ENCODE results near the gene TOLLIP. TPM values are rescaled to one million over a fixed set of nuclear protein-coding genes. Genes with fewer than 3 reads are reported as not detected.

Gene TOLLIP
- polyA plus RNA-seq, 3 donors from 2014 or later: 40.5 to 47.8 (median 42.2) TPM

DNA sequence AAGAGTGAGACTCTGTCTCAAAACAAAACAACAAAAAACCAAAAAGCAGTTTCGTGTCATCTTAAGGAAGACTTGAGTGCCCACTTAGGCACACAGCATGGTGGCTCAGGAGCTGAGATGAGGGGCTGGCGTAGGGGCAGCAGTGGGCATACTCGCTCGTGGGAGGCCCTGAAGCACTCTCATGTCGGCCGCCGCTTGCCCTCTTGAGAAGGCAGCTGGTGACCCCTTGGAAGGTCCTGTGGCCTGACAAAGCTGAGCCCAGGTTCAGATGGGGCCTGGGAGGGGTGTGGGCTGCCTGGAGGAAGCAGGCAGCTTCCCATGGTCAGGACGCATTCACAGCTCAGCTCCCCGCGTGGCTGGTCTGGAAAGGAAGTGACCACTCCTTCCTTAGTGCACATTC, 71.6 kb downstream of the TOLLIP start:
- Mint-ChIP-seq H3K36me3 (no peaks in the 10 kb centered on the region), H3K9me3 (no peaks in the 10 kb centered on the region), H3K27ac (no peak overlapping the region), H3K4me3 (no peak overlapping the region), H3K4me1 (peaks cover 0 to 11% of the 10 kb centered on the region in 2 donors), H3K27me3 (ENCODE audit: low read depth in 3 of 3) (peaks cover 0 to 3% (median 0%) of the 10 kb centered on the region in 3 donors)
- no peak for DNase-seq

DNA sequence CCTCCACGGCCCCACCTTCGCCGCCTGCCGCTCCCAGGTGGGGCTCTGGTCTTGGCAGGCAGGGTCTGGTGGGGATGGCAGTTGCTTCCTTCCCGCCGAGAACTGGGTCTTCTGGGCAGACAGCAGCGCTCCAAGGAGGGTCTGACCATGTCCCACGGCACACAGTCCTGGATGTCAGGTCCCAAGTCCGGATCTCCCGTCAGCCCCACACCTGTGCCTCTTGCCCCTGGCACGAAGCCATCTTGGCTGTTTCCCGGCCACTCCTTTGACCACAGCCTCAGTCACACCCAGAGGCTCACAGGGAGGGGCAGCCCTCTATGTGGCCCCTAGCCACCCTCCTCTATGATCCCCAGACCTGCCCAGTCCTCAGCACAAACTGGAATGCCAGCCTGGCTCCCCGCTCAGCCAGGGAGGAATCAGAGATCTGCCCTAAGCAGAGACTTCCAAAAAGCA, 72.3 kb downstream of the TOLLIP start:
- no peak overlapping the region for H3K27ac Mint-ChIP-seq
- DNase-seq: no peak
- peaks cover 0 to 4% of the 10 kb centered on the region in 2 donors for H3K4me1 Mint-ChIP-seq
- H3K36me3 Mint-ChIP-seq: no peaks in the 10 kb centered on the region
- H3K27me3 Mint-ChIP-seq (ENCODE audit: low read depth in 3 of 3): no peaks in the 10 kb centered on the region
- H3K9me3 Mint-ChIP-seq: no peaks in the 10 kb centered on the region
- H3K4me3 Mint-ChIP-seq: no peak overlapping the region

DNA sequence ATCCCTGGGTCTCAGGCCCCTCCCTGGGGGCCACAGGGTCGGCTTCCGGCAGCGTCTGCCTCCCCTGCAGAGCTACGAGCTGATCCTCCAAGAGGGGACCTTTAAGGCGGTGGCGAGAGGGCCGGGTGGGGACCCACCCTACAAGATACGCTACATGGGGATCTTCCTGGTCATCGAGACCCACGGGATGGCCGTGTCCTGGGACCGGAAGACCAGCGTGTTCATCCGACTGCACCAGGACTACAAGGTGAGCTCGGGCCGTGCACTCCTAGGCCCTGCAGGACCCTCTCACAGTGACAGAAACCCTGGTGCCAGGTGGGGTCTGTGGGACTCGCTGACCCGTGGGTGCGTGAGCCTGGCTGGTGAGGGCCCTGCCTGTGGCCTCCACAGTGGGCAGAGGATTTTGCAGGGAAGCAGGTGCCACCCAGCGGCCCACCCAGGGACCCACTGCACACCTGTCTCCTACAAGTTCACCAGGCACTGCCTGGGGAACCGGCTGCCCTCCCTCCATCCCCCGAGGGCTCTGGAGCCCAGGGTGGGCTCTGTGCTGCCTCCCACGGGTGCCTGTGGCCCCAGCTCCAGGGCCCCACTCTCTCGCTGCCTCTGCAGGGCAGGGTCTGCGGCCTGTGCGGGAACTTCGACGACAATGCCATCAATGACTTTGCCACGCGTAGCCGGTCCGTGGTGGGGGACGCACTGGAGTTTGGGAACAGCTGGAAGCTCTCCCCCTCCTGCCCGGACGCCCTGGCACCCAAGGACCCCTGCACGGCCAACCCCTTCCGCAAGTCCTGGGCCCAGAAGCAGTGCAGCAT, 72.9 kb downstream of the TOLLIP start:
- Mint-ChIP-seq H3K4me3 (no peak overlapping the region), H3K4me1 (no peaks in the 10 kb centered on the region), H3K36me3 (no peaks in the 10 kb centered on the region)

DNA sequence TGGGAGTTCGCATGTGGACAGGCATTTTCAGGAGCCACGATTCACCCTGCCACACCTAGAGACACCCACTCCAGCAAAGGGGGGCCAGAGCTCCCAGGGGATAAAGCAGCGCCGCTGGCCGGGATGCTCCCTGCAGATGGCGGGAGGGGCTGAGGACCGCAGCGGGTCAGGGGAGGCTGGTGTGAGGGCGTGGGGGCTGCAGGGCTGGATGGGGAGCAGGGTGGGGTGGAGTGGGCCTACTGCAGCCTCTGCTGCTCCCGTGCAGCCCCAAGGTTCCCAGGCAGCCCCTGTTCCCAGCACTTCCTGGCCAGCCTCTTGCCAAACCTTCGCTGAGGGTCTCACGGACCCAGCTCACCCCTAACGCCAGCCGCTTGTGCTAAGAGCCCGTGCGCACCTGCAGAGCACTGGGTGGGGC, 73.5 kb downstream of the TOLLIP start:
- Mint-ChIP-seq H3K36me3 (no peaks in the 10 kb centered on the region), H3K27ac (no peak overlapping the region), H3K4me1 (no peaks in the 10 kb centered on the region), H3K4me3 (no peak overlapping the region), H3K27me3 (ENCODE audit: low read depth in 3 of 3) (no peaks in the 10 kb centered on the region), H3K9me3 (no peaks in the 10 kb centered on the region)
- no peak for DNase-seq

More for the DNA sequence above, 72.9 kb downstream of the TOLLIP start:
- no peaks in the 10 kb centered on the region for H3K9me3 Mint-ChIP-seq
- no peaks in the 10 kb centered on the region for H3K27me3 Mint-ChIP-seq (ENCODE audit: low read depth in 3 of 3)
- no peak for DNase-seq
- no peak overlapping the region for H3K27ac Mint-ChIP-seq

DNA sequence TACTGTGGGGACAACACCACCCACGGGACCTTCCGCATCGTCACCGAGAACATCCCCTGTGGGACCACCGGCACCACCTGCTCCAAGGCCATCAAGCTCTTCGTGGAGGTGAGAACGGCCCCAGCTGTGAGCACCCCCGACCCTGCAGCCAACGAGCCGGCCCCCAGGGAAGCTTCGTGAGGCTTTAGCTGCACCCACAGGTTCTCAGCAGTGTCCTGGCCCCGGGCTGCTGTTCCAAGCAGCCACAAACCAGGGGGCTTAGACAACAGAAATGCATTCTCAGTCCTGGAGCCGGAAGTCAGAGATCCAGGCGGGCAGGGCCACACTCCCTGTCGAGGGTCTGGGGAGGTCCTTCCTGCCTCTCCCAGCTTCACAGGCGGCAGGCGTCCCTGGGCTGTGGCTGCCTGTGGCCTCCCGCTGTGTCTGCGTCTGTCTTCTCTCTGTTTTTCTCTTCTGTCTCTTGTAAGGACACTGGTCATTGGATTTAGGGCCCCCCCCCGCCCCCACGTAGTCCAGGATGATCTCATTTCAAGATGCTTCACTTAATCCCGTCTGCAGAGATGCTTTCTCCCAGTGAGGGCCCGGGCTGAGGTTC, 74.0 kb downstream of the TOLLIP start:
- Mint-ChIP-seq H3K27me3 (ENCODE audit: low read depth in 3 of 3) (peaks cover 0 to 2% (median 0%) of the 10 kb centered on the region in 3 donors), H3K27ac (no peak overlapping the region), H3K4me1 (no peaks in the 10 kb centered on the region), H3K4me3 (no peak overlapping the region), H3K36me3 (no peaks in the 10 kb centered on the region), H3K9me3 (no peaks in the 10 kb centered on the region)
- DNase-seq: no peak

DNA sequence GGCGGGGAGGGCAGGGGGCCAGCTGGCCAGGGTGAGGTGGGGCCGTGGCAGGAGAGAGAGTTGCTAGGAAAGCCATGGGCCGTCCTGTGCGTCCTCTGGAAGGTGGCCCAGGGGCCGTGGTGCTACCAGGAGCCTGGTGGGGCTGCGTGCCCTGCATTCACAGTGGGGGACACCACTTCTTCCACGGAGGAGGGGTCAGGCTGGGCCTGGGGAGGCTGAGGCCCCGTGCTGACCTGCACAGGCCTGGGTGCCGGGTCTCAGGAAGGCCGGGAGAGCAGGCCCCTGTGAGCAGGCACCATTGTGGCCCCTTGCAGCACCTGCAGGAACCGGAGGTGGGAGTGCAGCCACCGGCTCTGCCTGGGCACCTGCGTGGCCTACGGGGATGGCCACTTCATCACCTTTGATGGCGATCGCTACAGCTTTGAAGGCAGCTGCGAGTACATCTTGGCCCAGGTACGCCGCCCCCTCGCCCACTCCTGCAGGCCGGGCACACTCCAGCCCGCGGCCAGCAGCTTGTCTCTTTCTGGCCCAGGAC, 74.6 kb downstream of the TOLLIP start:
- Mint-ChIP-seq H3K27me3 (ENCODE audit: low read depth in 3 of 3) (peaks cover 0 to 2% (median 0%) of the 10 kb centered on the region in 3 donors), H3K9me3 (no peaks in the 10 kb centered on the region), H3K4me1 (no peaks in the 10 kb centered on the region), H3K4me3 (no peak overlapping the region), H3K36me3 (no peaks in the 10 kb centered on the region), H3K27ac (no peak overlapping the region)
- DNase-seq: no peak

DNA sequence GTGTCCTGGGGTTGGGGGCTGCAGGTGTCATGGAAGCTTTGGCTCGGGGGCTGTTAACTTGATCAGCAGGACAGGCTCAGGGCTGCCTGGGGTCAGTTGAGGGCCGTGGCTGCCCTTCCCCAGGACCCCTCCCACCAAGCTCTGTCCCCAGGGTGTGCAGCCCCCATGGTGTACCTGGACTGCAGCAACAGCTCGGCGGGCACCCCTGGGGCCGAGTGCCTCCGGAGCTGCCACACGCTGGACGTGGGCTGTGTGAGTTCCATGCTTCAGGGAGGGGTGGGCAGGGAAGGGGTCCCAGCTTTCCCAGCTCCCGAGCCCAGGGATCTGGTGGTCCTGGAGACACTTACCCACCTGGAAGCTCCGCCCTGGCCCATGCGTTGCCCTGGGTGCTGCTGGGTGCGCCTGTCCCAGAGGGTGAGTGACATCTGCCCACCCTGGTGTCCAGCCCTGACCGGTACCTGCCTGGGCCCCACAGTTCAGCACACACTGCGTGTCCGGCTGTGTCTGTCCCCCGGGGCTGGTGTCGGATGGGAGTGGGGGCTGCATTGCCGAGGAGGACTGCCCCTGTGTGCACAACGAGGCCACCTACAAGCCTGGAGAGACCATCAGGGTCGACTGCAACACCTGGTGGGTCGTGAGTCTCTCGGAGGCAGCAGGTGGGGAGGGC, 75.2 kb downstream of the TOLLIP start:
- Mint-ChIP-seq H3K36me3 (no peaks in the 10 kb centered on the region), H3K27ac (no peak overlapping the region), H3K4me1 (no peaks in the 10 kb centered on the region), H3K9me3 (no peaks in the 10 kb centered on the region), H3K4me3 (no peak overlapping the region), H3K27me3 (ENCODE audit: low read depth in 3 of 3) (peaks cover 0 to 2% (median 0%) of the 10 kb centered on the region in 3 donors)
- DNase-seq: no peak

DNA sequence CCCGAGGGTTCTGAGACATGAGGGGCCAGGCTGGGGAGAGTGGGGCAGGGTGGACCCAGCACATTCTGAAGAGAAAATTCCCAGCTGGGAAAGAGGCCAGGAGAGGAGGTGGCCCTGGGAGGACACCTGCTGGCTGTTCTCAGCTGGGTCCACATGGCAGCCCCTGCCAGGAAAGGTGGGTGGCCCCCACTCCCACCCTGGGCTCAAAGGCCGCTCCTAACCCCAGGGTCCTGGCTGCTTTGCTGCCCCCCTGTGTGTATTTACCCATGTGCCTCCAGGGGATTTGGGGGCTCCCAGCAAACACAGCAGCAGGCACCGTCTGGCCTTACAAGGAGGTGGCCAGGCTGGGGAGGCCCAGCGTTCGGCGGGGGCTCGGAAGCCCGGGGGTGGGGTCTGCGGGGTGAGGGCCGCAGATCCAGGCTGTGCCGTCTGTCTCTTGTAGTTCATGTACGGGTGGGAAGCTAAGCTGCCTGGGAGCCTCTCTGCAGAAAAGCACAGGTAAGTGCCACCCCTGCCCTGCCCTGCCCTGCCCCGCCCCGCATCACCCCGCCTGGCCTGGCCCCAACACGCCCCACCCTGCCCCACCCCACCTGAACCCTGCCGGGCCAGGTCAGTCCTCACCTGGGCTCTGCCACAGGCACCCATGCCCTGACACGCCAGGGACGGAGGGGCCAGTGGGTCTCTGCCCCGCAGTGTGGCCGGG, 75.9 kb downstream of the TOLLIP start:
- Mint-ChIP-seq H3K4me1 (no peaks in the 10 kb centered on the region), H3K27ac (no peak overlapping the region), H3K27me3 (ENCODE audit: low read depth in 3 of 3) (peaks cover 0 to 2% (median 0%) of the 10 kb centered on the region in 3 donors), H3K36me3 (no peaks in the 10 kb centered on the region), H3K4me3 (no peak overlapping the region), H3K9me3 (no peaks in the 10 kb centered on the region)
- DNase-seq: no peak

DNA sequence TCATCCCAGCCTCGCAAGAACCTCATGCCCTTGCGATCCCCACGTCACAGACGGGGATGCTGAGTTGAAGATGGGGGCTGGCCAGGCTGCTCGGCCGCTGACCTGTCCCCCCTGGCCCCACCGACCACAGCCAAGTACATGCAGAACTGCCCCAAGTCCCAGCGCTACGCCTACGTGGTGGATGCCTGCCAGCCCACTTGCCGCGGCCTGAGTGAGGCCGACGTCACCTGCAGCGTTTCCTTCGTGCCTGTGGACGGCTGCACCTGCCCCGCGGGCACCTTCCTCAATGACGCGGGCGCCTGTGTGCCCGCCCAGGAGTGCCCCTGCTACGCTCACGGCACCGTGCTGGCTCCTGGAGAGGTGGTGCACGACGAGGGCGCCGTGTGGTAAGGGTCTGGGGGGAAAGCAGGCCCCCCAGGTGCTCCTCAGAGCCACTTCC, 76.5 kb downstream of the TOLLIP start:
- peaks cover 0 to 2% (median 0%) of the 10 kb centered on the region in 3 donors for H3K27me3 Mint-ChIP-seq (ENCODE audit: low read depth in 3 of 3)
- no peaks in the 10 kb centered on the region for H3K9me3 Mint-ChIP-seq
- no peaks in the 10 kb centered on the region for H3K36me3 Mint-ChIP-seq
- no peak for DNase-seq
- H3K4me1 Mint-ChIP-seq: no peaks in the 10 kb centered on the region
- H3K4me3 Mint-ChIP-seq: no peak overlapping the region
- H3K27ac Mint-ChIP-seq: no peak overlapping the region

DNA sequence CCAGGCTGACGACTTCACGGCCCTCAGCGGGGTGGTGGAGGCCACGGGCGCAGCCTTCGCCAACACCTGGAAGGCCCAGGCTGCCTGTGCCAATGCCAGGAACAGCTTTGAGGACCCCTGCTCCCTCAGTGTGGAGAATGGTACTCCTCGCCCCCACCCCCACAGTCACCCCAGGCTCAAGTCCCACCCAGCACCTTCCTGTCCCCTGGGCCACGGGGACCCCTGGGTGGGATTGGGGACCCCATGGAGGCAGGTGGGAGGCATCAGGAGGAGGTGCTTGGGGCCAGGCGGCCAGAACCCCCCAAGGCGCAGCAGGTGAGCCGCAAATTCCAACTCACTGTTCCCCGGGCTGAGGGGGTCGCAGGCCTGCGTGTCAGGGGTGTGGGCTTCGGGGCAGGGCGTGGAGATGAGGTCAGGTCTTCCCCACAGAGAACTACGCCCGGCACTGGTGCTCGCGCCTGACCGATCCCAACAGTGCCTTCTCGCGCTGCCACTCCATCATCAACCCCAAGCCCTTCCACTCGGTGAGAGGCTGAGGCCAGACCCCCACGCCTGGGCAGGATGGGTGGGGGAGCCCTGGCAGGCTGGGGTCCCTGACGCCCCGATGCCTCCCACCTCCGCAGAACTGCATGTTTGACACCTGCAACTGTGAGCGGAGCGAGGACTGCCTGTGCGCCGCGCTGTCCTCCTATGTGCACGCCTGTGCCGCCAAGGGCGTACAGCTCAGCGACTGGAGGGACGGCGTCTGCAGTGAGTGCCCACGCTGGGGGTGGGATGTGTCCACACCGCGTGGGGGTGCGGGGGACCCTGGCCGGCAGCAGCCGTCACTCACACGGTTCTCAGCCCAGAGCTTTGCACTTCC, 77.2 kb downstream of the TOLLIP start:
- H3K27ac Mint-ChIP-seq: no peak overlapping the region
- no peak overlapping the region for H3K4me3 Mint-ChIP-seq
- no peaks in the 10 kb centered on the region for H3K9me3 Mint-ChIP-seq
- no peak for DNase-seq
- peaks cover 0 to 2% (median 0%) of the 10 kb centered on the region in 3 donors for H3K27me3 Mint-ChIP-seq (ENCODE audit: low read depth in 3 of 3)
- H3K36me3 Mint-ChIP-seq: no peaks in the 10 kb centered on the region
- no peaks in the 10 kb centered on the region for H3K4me1 Mint-ChIP-seq

DNA sequence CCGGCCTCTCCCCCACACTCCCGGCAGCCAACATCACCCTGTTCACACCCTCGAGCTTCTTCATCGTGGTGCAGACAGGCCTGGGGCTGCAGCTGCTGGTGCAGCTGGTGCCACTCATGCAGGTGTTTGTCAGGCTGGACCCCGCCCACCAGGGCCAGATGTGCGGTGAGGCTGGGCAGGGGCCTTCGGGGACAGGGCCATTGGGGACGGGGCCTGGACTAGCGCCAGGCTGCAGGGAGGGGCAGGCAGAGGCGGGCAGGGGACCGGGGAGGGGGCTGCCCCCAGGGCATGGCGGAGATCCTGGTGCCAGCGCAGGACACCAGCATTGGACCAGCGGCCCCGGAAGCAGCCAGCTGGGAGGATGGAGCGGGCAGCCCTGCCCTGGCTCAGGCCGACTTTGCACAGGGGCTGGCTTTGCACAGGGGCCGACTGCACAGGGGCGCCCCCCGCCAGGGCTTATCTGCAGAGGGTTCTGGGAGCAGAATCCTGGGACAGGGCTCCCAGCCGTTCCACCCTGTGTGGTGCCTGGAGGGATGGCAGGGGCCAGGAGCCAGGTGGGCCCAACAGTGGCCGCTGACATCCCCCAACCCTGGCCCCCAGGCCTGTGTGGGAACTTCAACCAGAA, 77.9 kb downstream of the TOLLIP start:
- Mint-ChIP-seq H3K27me3 (ENCODE audit: low read depth in 3 of 3) (peaks cover 0 to 2% (median 0%) of the 10 kb centered on the region in 3 donors), H3K36me3 (no peaks in the 10 kb centered on the region), H3K27ac (no peak overlapping the region), H3K9me3 (no peaks in the 10 kb centered on the region), H3K4me1 (no peaks in the 10 kb centered on the region), H3K4me3 (no peak overlapping the region)
- DNase-seq: no peak

DNA sequence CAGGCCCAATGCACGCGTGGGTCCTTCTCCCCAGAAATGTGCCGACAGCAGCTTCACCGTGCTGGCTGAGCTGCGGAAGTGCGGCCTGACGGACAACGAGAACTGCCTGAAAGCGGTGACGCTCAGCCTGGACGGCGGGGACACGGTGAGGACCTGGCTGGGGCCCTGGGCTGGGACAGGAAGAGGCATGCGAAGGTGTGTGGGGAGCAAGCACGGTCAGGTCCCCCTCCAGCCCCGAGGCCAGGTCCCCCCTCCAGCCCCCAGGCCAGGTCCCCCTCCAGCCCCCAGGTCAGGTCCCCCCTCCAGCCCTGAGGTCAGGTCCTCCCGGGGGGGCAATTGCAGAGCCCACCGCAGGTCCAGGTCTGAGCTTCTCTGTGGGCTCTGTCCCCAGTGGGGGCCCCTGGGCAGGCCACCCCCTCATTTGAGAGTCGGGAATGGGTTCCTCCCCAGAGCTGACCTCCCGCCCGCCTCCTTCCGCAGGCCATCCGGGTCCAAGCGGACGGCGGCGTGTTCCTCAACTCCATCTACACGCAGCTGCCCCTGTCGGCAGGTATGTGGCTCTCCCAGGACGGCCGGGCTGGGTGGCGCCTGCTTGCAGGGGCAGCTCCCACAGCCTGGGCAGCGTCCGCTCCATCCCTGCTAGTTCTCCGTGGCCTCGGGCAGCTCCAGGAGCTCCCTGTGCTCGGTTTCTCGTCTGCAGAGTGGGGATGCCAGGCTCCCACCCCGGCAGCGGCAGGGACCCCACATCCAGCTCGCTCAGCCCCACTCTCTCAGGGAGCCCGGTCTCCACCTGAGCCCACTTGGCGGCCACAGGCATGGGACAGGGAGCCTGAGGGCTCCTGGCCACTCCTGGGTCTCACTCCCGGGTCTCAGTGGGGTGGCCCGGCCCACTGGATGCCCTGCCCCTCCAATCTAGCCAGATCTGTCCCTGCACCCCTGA, 78.7 kb downstream of the TOLLIP start:
- Mint-ChIP-seq H3K27ac (no peak overlapping the region), H3K4me3 (no peak overlapping the region), H3K4me1 (no peaks in the 10 kb centered on the region), H3K27me3 (ENCODE audit: low read depth in 3 of 3) (peaks cover 0 to 2% (median 0%) of the 10 kb centered on the region in 3 donors), H3K9me3 (no peaks in the 10 kb centered on the region), H3K36me3 (no peaks in the 10 kb centered on the region)
- DNase-seq: no peak

Data from immature natural killer cell (primary cell).